HG03095 (cell line): ENCODE data around the gene ABCA4.

Experiments
- ATAC-seq: cut with Tn5 transposase; IDR thresholded peaks from one replicate; pipeline ENCODE4 v1.9.1; 2021; ENCODE audit warnings: moderate library complexity; ENCODE audit not compliant: unreplicated experiment

Gene ABCA4

GRCh38 chr1:94056171-94056570 is 64.8 kb downstream of the ABCA4 start:
- ATAC-seq: no peak

GRCh38 chr1:94055459-94056122 is 65.4 kb downstream of the ABCA4 start:
- ATAC-seq: no peak

- no peak for ATAC-seq
Measured at GRCh38 chr1:94050675-94051074, 70.3 kb downstream of the ABCA4 start.

GRCh38 chr1:94050254-94050653 is 70.7 kb downstream of the ABCA4 start:
- no peak for ATAC-seq

- ATAC-seq: no peak
Measured at GRCh38 chr1:94049791-94050190, 71.2 kb downstream of the ABCA4 start.

GRCh38 chr1:94048413-94049164 is 72.4 kb downstream of the ABCA4 start:
- no peak for ATAC-seq

GRCh38 chr1:94047949-94048348 is 73.0 kb downstream of the ABCA4 start:
- no peak for ATAC-seq

GRCh38 chr1:94045465-94046056 is 75.4 kb downstream of the ABCA4 start:
- no peak for ATAC-seq

- no peak for ATAC-seq
Measured at GRCh38 chr1:94044891-94045290, 76.1 kb downstream of the ABCA4 start.

- ATAC-seq: no peak
Measured at GRCh38 chr1:94044290-94044790, 76.6 kb downstream of the ABCA4 start.

GRCh38 chr1:94043738-94044289 is 77.1 kb downstream of the ABCA4 start:
- ATAC-seq: no peak

- no peak for ATAC-seq
Measured at GRCh38 chr1:94042388-94042787, 78.6 kb downstream of the ABCA4 start.

- no peak for ATAC-seq
Measured at GRCh38 chr1:94039871-94040569, 80.9 kb downstream of the ABCA4 start.

- ATAC-seq: no peak
Measured at GRCh38 chr1:94039514-94039870, 81.5 kb downstream of the ABCA4 start.

GRCh38 chr1:94038511-94038910 is 82.4 kb downstream of the ABCA4 start:
- ATAC-seq: no peak

GRCh38 chr1:94037392-94038229 is 83.3 kb downstream of the ABCA4 start:
- peak; percentile 63 for ATAC-seq

- ATAC-seq: no peak
Measured at GRCh38 chr1:94036730-94037129, 84.2 kb downstream of the ABCA4 start.

GRCh38 chr1:94033849-94034248 is 87.1 kb downstream of the ABCA4 start:
- ATAC-seq: no peak

GRCh38 chr1:94032637-94033036 is 88.3 kb downstream of the ABCA4 start:
- no peak for ATAC-seq

GRCh38 chr1:94031591-94031990 is 89.4 kb downstream of the ABCA4 start:
- ATAC-seq: no peak
